HFF-Myc (cell line): ENCODE results near the gene STK35.

Experiments used
- DNase-seq: peaks from one replicate; pipeline ENCODE4 v3.0.0-alpha.2; 2011; ENCODE audit warnings: low read depth; ENCODE audit errors: extremely low read depth
- H3K4me3 ChIP-seq: replicated peaks from 2 replicates; pipeline ENCODE4 v1.5.1; 2011; ENCODE audit warnings: low read depth, mild to moderate bottlenecking, control low read depth, low read length
- TF ChIP-seq, protein P1 (sequence below): IDR thresholded peaks from 2 replicates; pipeline ENCODE4 v1.5.1; 2012; ENCODE audit warnings: mild to moderate bottlenecking, low read depth, low read length, control low read depth; ENCODE audit errors: missing control alignments

Gene STK35

DNA sequence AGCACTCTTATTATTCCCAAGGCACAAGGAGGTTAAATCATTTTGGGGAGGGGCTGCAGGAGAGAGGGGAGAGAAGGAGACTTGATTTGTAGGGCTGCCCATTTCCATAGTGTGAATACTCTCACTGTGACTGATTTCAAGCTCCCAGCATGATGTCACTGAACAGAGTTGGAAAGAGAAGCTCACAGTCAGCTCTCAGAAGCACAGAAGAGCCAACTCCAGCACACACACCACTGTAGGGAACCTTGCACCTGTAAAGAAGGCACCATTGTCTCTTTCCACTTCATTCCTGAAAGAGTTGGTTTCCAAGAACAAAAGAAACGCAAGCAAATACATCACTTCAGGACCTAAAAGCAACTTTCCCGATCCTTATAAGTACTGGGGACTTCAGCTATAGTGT is 12.7 kb upstream of the STK35 start:
- no peak overlapping the region for H3K4me3 ChIP-seq
- TF ChIP-seq, protein P1, sequence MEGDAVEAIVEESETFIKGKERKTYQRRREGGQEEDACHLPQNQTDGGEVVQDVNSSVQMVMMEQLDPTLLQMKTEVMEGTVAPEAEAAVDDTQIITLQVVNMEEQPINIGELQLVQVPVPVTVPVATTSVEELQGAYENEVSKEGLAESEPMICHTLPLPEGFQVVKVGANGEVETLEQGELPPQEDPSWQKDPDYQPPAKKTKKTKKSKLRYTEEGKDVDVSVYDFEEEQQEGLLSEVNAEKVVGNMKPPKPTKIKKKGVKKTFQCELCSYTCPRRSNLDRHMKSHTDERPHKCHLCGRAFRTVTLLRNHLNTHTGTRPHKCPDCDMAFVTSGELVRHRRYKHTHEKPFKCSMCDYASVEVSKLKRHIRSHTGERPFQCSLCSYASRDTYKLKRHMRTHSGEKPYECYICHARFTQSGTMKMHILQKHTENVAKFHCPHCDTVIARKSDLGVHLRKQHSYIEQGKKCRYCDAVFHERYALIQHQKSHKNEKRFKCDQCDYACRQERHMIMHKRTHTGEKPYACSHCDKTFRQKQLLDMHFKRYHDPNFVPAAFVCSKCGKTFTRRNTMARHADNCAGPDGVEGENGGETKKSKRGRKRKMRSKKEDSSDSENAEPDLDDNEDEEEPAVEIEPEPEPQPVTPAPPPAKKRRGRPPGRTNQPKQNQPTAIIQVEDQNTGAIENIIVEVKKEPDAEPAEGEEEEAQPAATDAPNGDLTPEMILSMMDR = no peak
- DNase-seq = no peak

DNA sequence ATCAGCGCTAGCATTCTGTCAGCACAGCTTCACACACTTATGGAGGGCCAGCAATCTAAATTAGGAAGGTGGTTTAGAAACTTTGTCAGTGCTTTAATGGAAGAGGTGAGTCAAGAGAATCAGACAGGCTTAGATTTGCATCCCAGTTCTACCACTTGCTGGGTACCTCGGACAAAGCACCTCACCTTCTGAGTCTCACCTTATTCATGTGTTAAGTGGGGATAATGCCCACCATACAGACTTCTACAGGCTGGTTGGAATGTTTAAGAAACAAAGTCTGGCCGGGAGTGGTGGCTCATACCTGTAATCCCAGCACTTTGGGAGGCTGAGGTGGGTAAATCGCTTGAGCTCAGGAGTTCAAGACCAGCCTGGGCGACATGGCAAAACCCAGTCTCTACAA is 12.2 kb upstream of the STK35 start:
- H3K4me3 ChIP-seq = no peak overlapping the region
- no peak for DNase-seq
- TF ChIP-seq, protein P1 = no peak

DNA sequence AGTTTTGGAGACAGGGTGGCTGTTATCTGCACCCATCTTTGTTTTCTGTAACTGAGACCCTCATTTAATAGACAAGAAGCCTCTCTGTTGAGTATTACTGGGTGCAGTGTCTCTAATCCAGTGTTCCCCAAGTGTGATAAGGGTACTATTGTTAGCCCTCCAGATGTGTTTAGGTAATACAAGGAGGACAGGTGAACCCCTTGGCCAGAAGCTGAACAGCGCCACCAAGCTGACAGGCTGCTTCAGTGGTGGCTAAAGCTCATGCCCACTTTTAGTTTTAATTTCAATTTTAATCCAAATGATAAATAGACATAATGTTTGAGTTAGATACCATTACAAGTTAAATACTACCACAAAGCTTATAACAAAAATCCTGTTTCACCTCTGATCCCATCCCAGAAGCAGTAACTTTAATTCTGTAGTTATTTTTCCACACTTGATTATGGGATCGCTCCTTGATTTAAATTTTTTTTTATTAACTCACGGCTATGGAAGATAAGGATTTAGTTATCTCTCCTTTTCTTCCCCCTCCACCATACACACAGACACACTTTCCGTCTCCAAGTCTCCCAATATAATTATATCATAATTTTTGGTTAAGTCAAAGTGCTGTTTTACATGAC is 8.4 kb upstream of the STK35 start:
- TF ChIP-seq, protein P1 = peak; percentile 51
- DNase-seq = no peak
- no peak overlapping the region for H3K4me3 ChIP-seq

DNA sequence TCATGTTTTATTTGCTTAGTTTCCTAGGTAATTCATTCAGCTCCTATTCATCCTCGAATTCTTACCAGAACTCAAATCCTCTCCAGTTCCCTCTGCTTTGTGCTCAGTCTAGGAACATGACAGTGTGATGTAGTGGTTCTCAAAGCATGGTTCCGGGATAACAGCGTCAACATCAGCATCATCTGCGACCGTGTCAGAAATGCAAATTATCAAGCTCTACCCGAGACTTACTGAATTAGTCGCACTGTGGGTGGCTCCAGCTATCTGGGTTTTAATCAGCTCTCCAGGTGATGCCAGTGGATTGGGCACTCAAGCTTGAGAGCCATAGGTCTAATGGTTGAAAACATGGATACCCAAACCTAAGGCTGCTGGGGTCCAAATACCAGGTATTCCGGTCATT is 7.7 kb upstream of the STK35 start:
- TF ChIP-seq, protein P1 = no peak
- no peak overlapping the region for H3K4me3 ChIP-seq
- DNase-seq = no peak

DNA sequence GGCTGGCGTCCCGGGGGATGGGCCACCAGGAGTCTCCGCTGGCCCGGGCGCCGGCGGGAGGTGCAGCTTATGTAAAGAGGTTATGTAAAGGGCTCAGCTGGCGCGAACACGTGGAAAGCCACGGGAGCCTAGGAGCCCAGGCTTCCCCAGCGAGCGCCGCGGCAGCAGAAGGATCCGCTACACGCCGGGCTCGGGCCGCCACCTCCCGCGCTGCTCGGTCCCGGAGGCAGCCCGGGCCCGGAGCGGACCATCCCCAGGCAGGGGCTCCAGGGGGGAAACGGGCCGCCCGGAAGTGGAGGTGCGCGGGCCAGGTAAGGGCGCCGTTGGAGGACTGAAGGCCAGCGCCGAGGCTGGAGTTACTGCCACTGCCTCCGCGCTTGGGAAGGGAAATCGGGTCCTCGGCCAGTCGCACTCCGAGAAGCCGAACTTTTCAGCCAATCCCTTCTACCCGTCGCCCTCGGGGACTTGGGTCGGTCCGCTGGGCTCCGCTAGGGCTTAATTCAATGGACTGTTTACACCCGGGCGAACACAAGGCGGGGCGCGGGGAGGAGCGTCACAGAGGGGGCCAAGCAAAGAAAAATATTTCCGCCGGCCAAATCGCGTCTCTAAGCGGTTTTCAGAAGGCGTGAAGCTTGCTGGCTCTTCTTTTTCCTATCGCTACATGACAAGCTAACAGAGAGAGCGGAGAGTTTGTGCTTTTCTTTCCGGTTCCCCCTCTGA is 398 bp downstream of the STK35 start:
- TF ChIP-seq, protein P1 = no peak
- DNase-seq = peak; percentile 79
- H3K4me3 ChIP-seq = peak overlapping the region; percentile 88

DNA sequence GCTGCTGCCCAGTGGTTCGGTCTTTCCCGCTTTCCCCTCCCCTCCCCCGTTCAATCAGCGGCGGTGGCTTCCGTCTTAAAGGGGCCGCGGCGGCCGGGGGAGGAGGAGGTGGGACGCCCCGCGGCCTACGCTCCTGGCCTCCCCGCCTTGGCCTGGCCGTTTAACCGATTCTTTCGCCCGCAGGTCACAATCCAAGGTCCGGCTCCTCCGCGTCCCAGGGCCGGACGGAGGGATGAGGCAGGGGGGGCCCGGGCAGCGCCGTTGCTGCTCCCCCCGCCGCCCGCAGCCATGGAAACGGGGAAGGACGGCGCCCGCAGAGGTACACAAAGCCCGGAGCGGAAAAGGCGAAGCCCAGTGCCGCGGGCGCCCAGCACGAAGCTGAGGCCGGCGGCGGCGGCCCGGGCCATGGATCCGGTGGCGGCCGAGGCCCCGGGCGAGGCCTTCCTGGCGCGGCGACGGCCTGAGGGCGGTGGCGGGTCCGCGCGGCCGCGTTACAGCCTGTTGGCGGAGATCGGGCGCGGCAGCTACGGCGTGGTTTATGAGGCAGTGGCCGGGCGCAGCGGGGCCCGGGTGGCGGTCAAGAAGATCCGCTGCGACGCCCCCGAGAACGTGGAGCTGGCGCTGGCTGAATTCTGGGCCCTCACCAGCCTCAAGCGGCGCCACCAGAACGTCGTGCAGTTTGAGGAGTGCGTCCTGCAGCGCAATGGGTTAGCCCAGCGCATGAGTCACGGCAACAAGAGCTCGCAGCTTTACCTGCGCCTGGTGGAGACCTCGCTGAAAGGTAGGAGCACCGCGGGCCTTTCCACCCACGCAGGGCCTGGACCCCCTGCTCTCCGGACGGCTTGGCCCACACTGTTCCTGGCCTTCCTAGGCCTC is 1.2 kb downstream of the STK35 start:
- TF ChIP-seq, protein P1 = no peak
- no peak for DNase-seq
- H3K4me3 ChIP-seq = peak overlapping the region; percentile 88
